ENCODE measurements around the gene RASSF5.

RASSF5 gene

DNA sequence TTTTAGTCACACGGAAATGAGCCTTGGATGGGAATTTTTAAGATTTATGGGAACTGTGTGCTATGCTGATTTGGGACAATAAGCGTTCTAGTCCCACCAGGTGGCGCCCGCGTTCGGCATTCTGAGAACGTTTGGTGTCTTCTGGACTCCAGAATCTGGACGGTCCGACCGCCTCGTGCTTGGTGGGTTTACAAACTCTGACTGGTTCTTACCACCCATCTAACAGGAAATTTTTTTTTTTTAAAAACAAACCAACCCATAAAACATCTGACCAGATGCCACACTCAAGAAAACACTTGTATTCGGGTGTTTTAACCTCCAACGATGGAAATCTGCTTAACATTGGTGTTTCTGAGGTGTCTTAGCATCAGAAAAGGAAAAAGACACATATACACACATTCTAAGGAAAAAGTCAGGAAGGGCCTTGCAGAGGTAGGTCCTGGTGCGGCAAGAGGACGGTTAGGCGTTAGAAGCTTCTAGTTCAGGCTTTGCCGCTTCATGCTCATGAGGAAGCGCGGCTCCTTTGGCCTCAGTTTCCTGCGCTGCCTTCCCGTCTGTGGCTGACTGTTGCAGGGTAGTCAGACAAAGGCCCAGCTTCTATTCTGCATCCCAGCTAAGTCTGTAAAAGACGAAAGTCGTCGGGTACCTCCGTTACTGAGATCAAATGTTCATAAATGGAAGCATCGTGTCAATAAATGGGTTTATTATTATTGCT is 127.2 kb downstream of the RASSF5 start:
- H3K4me3 ChIP-seq, result peak overlapping the region; percentile 89
- peak; percentile 92 for DNase-seq (ENCODE audit: low spot score)
- TF ChIP-seq, protein P1, sequence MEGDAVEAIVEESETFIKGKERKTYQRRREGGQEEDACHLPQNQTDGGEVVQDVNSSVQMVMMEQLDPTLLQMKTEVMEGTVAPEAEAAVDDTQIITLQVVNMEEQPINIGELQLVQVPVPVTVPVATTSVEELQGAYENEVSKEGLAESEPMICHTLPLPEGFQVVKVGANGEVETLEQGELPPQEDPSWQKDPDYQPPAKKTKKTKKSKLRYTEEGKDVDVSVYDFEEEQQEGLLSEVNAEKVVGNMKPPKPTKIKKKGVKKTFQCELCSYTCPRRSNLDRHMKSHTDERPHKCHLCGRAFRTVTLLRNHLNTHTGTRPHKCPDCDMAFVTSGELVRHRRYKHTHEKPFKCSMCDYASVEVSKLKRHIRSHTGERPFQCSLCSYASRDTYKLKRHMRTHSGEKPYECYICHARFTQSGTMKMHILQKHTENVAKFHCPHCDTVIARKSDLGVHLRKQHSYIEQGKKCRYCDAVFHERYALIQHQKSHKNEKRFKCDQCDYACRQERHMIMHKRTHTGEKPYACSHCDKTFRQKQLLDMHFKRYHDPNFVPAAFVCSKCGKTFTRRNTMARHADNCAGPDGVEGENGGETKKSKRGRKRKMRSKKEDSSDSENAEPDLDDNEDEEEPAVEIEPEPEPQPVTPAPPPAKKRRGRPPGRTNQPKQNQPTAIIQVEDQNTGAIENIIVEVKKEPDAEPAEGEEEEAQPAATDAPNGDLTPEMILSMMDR (IDR thresholded peaks at IDR 0.05), result peak; percentile 64
- H3K27ac ChIP-seq, result peak overlapping the region; percentile 92 to 96

DNA sequence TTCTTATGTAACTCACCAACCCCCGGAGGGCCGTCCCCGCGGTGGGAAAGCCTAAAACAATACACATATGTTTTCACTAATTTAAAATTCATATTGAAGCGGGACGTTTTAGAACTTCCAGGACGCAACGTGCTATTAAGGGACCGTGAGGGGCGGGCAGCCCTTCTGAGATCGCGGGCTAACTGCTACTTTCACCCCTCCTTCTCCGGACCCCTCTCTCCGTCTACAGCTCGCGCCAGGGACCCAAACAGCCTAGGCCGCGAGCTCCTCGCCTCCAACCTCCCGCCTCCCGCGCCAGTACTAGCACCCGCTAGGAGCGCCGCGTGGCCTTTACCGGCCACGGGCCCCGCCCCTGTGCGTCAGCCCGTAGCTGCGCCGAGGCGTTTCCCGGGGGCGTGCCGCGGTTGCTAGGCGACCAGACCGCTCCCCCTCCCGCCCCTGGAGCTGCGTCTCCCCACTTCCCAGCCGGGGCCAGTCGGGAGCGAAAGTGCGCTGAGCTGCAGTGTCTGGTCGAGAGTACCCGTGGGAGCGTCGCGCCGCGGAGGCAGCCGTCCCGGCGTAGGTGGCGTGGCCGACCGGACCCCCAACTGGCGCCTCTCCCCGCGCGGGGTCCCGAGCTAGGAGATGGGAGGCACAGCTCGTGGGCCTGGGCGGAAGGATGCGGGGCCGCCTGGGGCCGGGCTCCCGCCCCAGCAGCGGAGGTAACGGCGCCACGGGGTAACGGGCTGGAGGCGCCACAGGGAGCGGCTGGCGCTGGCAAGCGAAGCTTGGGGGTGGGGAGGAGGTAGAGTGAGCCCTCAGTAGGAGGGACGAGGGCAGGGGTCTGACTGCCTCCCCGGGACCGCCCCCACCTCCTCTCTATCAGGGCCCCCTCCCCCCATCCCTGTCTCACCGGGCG is 128.0 kb downstream of the RASSF5 start, which contains the start of gene DYRK3:
Gene DYRK3, plus strand, starts transcription at position 457 of the 898 bp plus-strand sequence. Its CDS starts 168 bp downstream, at position 625.
- TF ChIP-seq, protein P1 (IDR thresholded peaks at IDR 0.05), result no peak
- DNase-seq (ENCODE audit: low spot score), result peak; percentile 96
- peak within 1 kb of the TSS; percentile 92 to 96 for H3K27ac ChIP-seq
- peak within 1 kb of the TSS; percentile 89 for H3K4me3 ChIP-seq

DNA sequence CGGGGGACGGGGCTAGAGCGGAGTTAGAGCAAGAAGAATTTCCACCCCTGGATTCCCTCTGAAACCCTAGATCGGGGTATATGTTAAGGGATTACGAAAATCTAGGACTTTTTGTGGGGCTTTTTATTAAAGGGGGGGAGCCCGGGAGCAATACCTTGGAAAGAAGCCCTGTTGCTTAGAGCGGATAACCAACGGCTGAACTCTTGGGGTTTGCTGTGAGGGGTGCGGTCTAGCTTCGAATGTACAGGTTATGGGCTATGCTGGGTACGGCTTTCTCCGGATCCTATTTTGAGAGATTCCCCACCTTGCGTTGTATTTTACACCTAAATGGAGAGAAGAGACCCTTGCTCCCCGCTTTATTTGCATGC is 128.6 kb downstream of the RASSF5 start:
- DNase-seq (ENCODE audit: low spot score), result no peak
- Histone ChIP-seq H3K4me3 (peak overlapping the region; percentile 89), H3K27ac (peak overlapping the region; percentile 92 to 96)
- TF ChIP-seq, protein P1 (IDR thresholded peaks at IDR 0.05), result no peak

DNA sequence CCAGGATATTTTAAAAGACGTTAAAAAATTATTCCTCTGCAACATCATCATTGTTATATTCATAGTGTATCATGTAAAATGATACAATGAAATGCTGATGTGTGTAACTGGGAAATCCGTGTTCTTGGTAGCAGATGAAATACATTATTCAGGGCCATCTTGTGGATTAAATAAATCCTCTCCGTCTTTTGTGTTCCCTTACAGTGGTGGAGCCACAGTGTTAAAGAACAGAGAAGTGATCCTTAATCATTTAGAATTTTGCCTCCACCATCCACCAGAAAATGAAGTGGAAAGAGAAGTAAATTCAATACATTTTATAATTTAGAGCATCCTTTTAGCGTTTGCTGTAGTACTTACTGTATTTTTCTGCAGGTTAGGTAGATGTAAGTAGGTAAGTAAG is 129.3 kb downstream of the RASSF5 start:
- DNase-seq (ENCODE audit: low spot score), result no peak
- peak overlapping the region; percentile 89 for H3K4me3 ChIP-seq
- TF ChIP-seq, protein P1 (IDR thresholded peaks at IDR 0.05), result no peak
- H3K27ac ChIP-seq, result peak overlapping the region in 1 of 2 donors; percentile 18

DNA sequence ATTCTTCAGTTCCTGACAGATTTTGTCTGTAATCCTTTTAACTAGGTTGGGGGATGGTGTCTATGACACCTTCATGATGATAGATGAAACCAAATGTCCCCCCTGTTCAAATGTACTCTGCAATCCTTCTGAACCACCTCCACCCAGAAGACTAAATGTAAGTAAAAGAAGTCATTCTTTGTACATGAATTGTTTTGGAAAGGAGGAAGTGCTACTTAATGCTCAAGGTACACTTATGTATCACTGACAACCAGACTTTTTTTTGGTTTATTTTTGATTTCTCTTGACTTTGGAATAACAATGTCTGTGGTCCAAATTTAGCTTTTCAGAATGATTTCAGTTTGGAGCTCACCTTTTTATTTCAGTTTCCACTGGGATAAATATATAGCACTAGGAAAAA is 130.3 kb downstream of the RASSF5 start:
- DNase-seq (ENCODE audit: low spot score), result no peak
- H3K4me3 ChIP-seq, result no peak overlapping the region
- no peak overlapping the region for H3K27ac ChIP-seq
- TF ChIP-seq, protein P1 (IDR thresholded peaks at IDR 0.05), result no peak
